IMR-90 (cell line): ENCODE results near the gene CYP2C9. TPM values are rescaled to one million over a fixed set of nuclear protein-coding genes. Genes with fewer than 3 reads are reported as not detected.

Experiments used
- ATAC-seq: fragments of 200-7000 bp; cut with Tn5 transposase; 2 replicates; pipeline ENCODE4 v1.9.1; 2020; ENCODE audit warnings: low read depth, mild to moderate bottlenecking, moderate library complexity
- BruUV-seq: library from RNA; stranded (reverse); fragments of 400-500 nt; replicated peaks from 2 replicates; lab custom pipeline; 2021; lab: Mats Ljungman, UMichigan
- CTCF ChIA-PET: fragments of 300-600 bp; formaldehyde crosslinking; extraction: SDS; loops from one replicate; lab custom pipeline; 2021; ENCODE audit warnings: antibody characterized with exemption; lab: Yijun Ruan, JAX
- POLR2A ChIA-PET: fragments of 300-600 bp; sonication (Branson Sonifier 250); formaldehyde crosslinking; loops from one replicate; lab custom pipeline; 2022; ENCODE audit warnings: antibody characterized with exemption; ENCODE audit not compliant: unreplicated experiment; lab: Charles Lee
- DNase-seq: peaks from one replicate; pipeline ENCODE4 v3.0.0; 2013
- H2AFZ ChIP-seq: replicated peaks from 2 replicates; pipeline ENCODE3; 2013; ENCODE audit warnings: low read length, mild to moderate bottlenecking; ENCODE audit not compliant: poor library complexity
- H2AK5ac ChIP-seq: 2 replicates; pipeline ENCODE4 v1.6.1; 2013; ENCODE audit warnings: low read depth, low read length, inconsistent platforms
- H2AK9ac ChIP-seq: replicated peaks from 2 replicates; pipeline ENCODE3; 2013; ENCODE audit warnings: mild to moderate bottlenecking, low read depth, low read length, moderate library complexity; ENCODE audit not compliant: poor library complexity
- H2BK120ac ChIP-seq: 2 replicates; pipeline ENCODE4 v1.6.1; 2013; ENCODE audit warnings: low read depth, low read length, inconsistent platforms
- H2BK15ac ChIP-seq: 3 replicates; pipeline ENCODE4 v1.6.1; 2013; ENCODE audit warnings: low read depth, low read length, inconsistent platforms
- H2BK20ac ChIP-seq: 2 replicates; pipeline ENCODE4 v1.6.1; 2013; ENCODE audit warnings: low read depth, mild to moderate bottlenecking, inconsistent platforms, low read length, moderate library complexity
- H2BK5ac ChIP-seq: 2 replicates; pipeline ENCODE4 v1.6.1; 2013; ENCODE audit warnings: mild to moderate bottlenecking, low read depth, low read length, inconsistent platforms; ENCODE audit not compliant: poor library complexity, severe bottlenecking
- H3K14ac ChIP-seq: replicated peaks from 2 replicates; pipeline ENCODE4 v1.6.1; 2013; ENCODE audit warnings: low read depth, low read length, inconsistent platforms
- H3K18ac ChIP-seq: 2 replicates; pipeline ENCODE4 v1.6.1; 2013; ENCODE audit warnings: low read depth, low read length, control low read depth
- H3K23ac ChIP-seq: 2 replicates; pipeline ENCODE4 v1.6.1; 2013; ENCODE audit warnings: low read depth, low read length, inconsistent platforms
- H3K27ac ChIP-seq: 2 replicates; pipeline ENCODE4 v1.5.1; 2013; ENCODE audit warnings: mild to moderate bottlenecking, control low read depth, low read length; ENCODE audit not compliant: insufficient read depth
- H3K27me3 ChIP-seq: 2 replicates; pipeline ENCODE4 v1.6.1; 2013; ENCODE audit warnings: low read length; ENCODE audit not compliant: control insufficient read depth, insufficient read depth
- H3K36me3 ChIP-seq: 2 replicates; pipeline ENCODE4 v1.6.1; 2013; ENCODE audit warnings: low read length, mixed read lengths; ENCODE audit not compliant: control insufficient read depth, insufficient read depth
- H3K4ac ChIP-seq: 2 replicates; pipeline ENCODE4 v1.6.1; 2013; ENCODE audit warnings: low read depth, low read length, inconsistent platforms
- H3K4me1 ChIP-seq: 2 replicates; pipeline ENCODE4 v1.6.1; 2013; ENCODE audit warnings: low read length, mixed read lengths; ENCODE audit not compliant: control insufficient read depth, insufficient read depth
- H3K4me2 ChIP-seq: 2 replicates; pipeline ENCODE4 v1.6.1; 2013; ENCODE audit warnings: low read depth, mild to moderate bottlenecking, control low read depth, low read length, moderate library complexity
- H3K4me3 ChIP-seq: 2 replicates; pipeline ENCODE4 v1.5.1; 2013; ENCODE audit warnings: low read depth, mild to moderate bottlenecking, control low read depth, low read length, moderate library complexity; ENCODE audit not compliant: insufficient read depth
- H3K56ac ChIP-seq: 2 replicates; pipeline ENCODE4 v1.6.1; 2013; ENCODE audit warnings: low read length, inconsistent platforms; ENCODE audit not compliant: insufficient read depth; ENCODE audit errors: extremely low read depth
- H3K79me1 ChIP-seq, 2 experiments: 2 replicates each; pipeline ENCODE4 v1.6.1; 2013; ENCODE audit warnings: low read length in 2 of 2, inconsistent platforms in 1 of 2, low read depth in 1 of 2
- H3K9ac ChIP-seq: 2 replicates; pipeline ENCODE4 v1.6.1; 2013; ENCODE audit warnings: low read depth, low read length, control low read depth
- H3K9me1 ChIP-seq: 2 replicates; pipeline ENCODE4 v1.6.1; 2013; ENCODE audit warnings: low read length, inconsistent platforms; ENCODE audit not compliant: insufficient read depth
- H3K9me3 ChIP-seq: 2 replicates; pipeline ENCODE4 v1.6.1; 2013; ENCODE audit warnings: low read length; ENCODE audit not compliant: control insufficient read depth, insufficient read depth
- H4K20me1 ChIP-seq: 2 replicates; pipeline ENCODE4 v1.6.1; 2013; ENCODE audit warnings: low read length, inconsistent platforms; ENCODE audit not compliant: insufficient read depth
- H4K5ac ChIP-seq: 2 replicates; pipeline ENCODE4 v1.6.1; 2013; ENCODE audit warnings: mild to moderate bottlenecking, low read depth, low read length, control low read depth
- H4K8ac ChIP-seq, 2 experiments: 2 replicates each; pipeline ENCODE4 v1.6.1; 2013; ENCODE audit warnings: low read depth in 2 of 2, low read length in 2 of 2, control low read depth in 1 of 2, inconsistent platforms in 1 of 2
- H4K91ac ChIP-seq: 2 replicates; pipeline ENCODE4 v1.6.1; 2013; ENCODE audit warnings: low read depth, low read length, inconsistent platforms; ENCODE audit not compliant: insufficient read depth
- MAZ ChIP-seq: IDR thresholded peaks from 2 replicates; pipeline ENCODE4 v1.6.1; 2012; ENCODE audit warnings: low read depth, mild to moderate bottlenecking, low read length, improper control_type of control experiment, moderate library complexity, borderline replicate concordance
- RCOR1 ChIP-seq: IDR thresholded peaks from 2 replicates; pipeline ENCODE4 v1.6.1; 2012; ENCODE audit warnings: mild to moderate bottlenecking, low read length, improper control_type of control experiment; ENCODE audit not compliant: insufficient replicate concordance
- SMC3 ChIP-seq: fragments of 150-350 bp; IDR thresholded peaks from 2 replicates; pipeline ENCODE4 v1.6.1; 2016; ENCODE audit warnings: low read depth, mild to moderate bottlenecking, antibody characterized with exemption, low read length, moderate library complexity
- WGBS, 2 experiments: methylation state at CpG; one replicate each; pipeline versions ENCODE4 v1.1.5 to v1.1.7; 2013; ENCODE audit warnings: missing lambda C conversion rate in 2 of 2; ENCODE audit not compliant: insufficient read length in 1 of 2; ENCODE audit errors: extremely low coverage in 2 of 2; 5-methylcytosine and 5-hydroxymethylcytosine counted together
- dilution Hi-C: fragments of 300-500 bp; cut with HindIII; formaldehyde crosslinking; loops from one replicate; pipeline ENCODE4 v1.14.3; 2018; ENCODE audit warnings: low sequenced_read_pairs; ENCODE audit not compliant: unreplicated experiment
- in situ Hi-C: fragments of 300-500 bp; cut with MboI; formaldehyde crosslinking; loops from 3 replicates; pipeline ENCODE4 v1.14.3; 2019; ENCODE audit warnings: low sequenced_read_pairs, inconsistent platforms, mixed read lengths
- intact Hi-C: fragments of 100-400 bp; cut with micrococcal nuclease; formaldehyde crosslinking; loops from 2 replicates; pipeline ENCODE4 v1.10.0; 2022
- polyA plus RNA-seq, 3 experiments: library from polyadenylated mRNA; depleted of rRNA; stranded (reverse); fragments of >200 nt; gene quantifications; 2 replicates each; pipeline ENCODE4 v1.2.3, GENCODE V29; 2012; ENCODE audit warnings: low replicate concordance in 1 of 3
- total RNA-seq: library from RNA; depleted of rRNA; stranded (reverse); fragments of >200 nt; gene quantifications from 2 replicates; pipeline ENCODE4 v1.2.3, GENCODE V29; 2012

Gene CYP2C9
- total and polyA plus RNA-seq, 2 of the 4 experiments (the other 2 are of a cell fraction), result not detected

GRCh38 chr10:95026461-95026860 lies 88.0 kb downstream of the CYP2C9 start:
- Histone ChIP-seq H3K36me3 (no peaks in the 10 kb centered on the region), H2BK5ac (no peak overlapping the region), H2BK15ac (no peak overlapping the region), H3K9me3 (peaks cover 9% of the 10 kb centered on the region; the same call in 1 of the 2 replicates), H3K79me1 (no peaks in the 10 kb centered on the region), H2BK20ac (no peak overlapping the region), H2BK120ac (no peak overlapping the region), H4K5ac (no peak overlapping the region), H2AK5ac (no peak overlapping the region), H3K4me1 (no peaks in the 10 kb centered on the region), H3K9me1 (no peaks in the 10 kb centered on the region), H3K14ac (no peak overlapping the region), H3K23ac (no peak overlapping the region), H3K56ac (no peak overlapping the region), H3K4me2 (no peak overlapping the region), H3K4me3 (no peak overlapping the region), H2AFZ (no peak overlapping the region), H3K27me3 (no peaks in the 10 kb centered on the region), H3K27ac (no peak overlapping the region), H3K4ac (no peak overlapping the region), H4K20me1 (no peaks in the 10 kb centered on the region), H3K9ac (no peak overlapping the region), H2AK9ac (no peak overlapping the region), H4K91ac (no peak overlapping the region), H3K18ac (no peak overlapping the region), H4K8ac (no peak overlapping the region)
- no peak for ATAC-seq
- dilution Hi-C loops, result no loop called here
- ChIA-PET CTCF (no interaction called here), POLR2A (no interaction called here)
- WGBS, 2 experiments, result no CpG with 5 or more reads among the region's 2 CpGs
- in situ Hi-C loops, result no loop called here
- no TSS peak for BruUV-seq
- TF ChIP-seq SMC3, result no peak
- no peak for TF ChIP-seq RCOR1
- no peak for TF ChIP-seq MAZ
- no peak for DNase-seq
- intact Hi-C loops, result no loop called here
